Right ventricle myocardium superior (tissue), 1 donor: ENCODE data around the gene PLEKHH1. TPM values are rescaled to one million over a fixed set of nuclear protein-coding genes. Genes with fewer than 3 reads are reported as not detected.

Source experiments
- ATAC-seq: fragments of 200-7000 bp; cut with Tn5 transposase; one replicate; pipeline ENCODE4 v1.9.1; 2020; ENCODE audit warnings: mild to moderate bottlenecking; ENCODE audit not compliant: poor library complexity
- DNase-seq: peaks from one replicate; pipeline ENCODE4 v3.0.0-alpha.2; 2020
- intact Hi-C: fragments of 100-400 bp; cut with DNase I; formaldehyde crosslinking; loops from one replicate; pipeline ENCODE4 v1.11.2; 2022
- total RNA-seq: library from RNA; stranded (reverse); fragmentation: NEBNext Ultra II Directional; extraction: Animal tissue kit (Norgen Biotek cat#: 25700); gene quantifications from one replicate; pipeline ENCODE4 v1.2.1, GENCODE V29; 2021
- donor health status: DM: no; HTN: yes; CAD: no; lungs with severe emphysema.

The PLEKHH1 gene
- total RNA-seq, 1 donor from 2014 or later: 4.4 TPM

DNA sequence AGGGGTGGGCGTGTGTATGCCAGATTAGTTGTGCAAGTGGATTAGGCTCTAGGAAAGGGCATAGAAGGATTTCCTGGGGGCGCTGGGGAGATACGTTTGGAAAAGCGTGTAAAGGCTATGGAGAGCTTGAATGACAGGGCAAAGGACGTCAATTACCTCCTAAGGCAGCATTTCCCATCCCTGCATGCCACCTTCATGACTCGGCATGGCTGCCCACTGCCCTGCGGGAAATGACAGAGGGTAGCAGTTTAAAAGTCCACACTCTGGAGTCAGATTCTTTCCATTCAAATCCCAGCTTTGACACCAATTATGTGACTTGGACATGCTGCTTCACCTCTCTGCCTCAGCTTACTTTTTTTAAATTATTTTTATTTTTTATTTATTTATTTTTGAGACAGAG is 29.8 kb upstream of the PLEKHH1 start:
- ATAC-seq (no peak), DNase-seq (no peak)
- intact Hi-C loops: no loop called here

- no peak for DNase-seq
- ATAC-seq: no peak
- intact Hi-C loops: no loop called here
These were observed 27.8 kb upstream of the PLEKHH1 start for GRCh38 chr14:67505254-67505653.

DNA sequence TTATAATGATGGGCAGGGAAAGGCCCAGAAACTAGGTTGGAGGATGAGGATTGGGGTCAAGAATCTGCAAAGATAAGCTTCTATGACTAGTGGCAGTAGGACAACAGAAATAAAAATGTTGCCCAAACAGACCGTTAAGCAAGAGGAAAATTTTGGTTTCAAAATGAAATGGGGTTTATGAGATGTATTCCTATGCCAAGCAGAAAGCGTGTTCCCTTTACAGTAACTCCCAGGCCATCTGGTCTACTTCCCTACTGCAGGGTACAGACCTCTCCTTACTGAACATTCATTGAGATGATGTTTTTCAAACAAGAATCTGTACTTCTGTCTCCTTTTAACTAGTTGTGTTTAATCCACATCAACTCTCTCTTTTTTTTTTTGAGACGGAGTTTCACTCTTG is 24.1 kb upstream of the PLEKHH1 start:
- intact Hi-C loops: no loop called here
- DNase-seq (no peak), ATAC-seq (no peak)

- no peak for DNase-seq
- no peak for ATAC-seq
- intact Hi-C loops: no loop called here
These were observed 23.0 kb upstream of the PLEKHH1 start for GRCh38 chr14:67510121-67510520.

DNA sequence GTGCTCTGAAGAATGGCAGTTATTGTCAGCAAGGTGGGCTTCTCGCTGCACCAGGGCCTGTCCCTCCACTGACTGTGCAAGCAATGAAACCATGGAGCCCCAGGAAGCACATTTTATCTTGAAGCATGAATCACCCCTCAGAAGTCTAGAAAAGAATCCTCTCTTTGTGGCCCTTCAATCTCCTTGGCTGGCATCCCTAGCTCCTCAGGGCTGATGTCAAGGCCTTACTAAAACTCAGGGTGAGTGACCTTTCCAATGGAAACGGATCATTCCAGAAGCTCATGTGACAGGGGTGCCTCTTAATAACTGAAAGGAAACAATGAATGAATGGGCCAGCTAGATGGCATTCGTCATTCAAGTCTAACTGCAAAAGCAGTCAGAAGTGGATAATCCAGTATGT is 22.3 kb upstream of the PLEKHH1 start:
- ATAC-seq: no peak
- DNase-seq: no peak
- intact Hi-C loops: no loop called here

- ATAC-seq (no peak), DNase-seq (no peak)
- intact Hi-C loops: no loop called here
These were observed 20.4 kb upstream of the PLEKHH1 start for GRCh38 chr14:67512463-67513310.

DNA sequence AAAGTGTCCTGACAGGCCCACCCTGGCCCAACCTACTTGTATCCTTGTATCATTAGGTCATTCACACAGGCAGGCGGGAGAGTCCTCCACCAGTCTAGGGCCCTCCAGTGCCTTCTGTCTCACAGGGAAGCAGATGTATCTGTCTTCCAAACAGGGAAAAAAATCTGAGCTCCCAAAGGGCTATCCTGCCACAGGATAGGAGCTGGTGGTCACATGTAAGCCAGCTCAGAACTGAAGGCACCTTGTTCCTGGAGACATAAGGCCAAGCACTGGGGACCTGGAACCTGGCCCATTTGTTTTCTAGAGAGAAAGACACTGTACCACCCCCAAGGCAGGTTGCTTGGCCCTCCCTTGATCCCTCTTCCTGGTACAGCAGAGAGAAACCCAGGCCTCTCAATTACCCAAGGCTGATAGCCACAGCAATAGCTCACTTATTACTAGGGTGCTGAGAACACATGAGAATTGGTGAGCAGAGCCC is 19.4 kb upstream of the PLEKHH1 start:
- DNase-seq (no peak), ATAC-seq (no peak)
- intact Hi-C loops: no loop called here

DNA sequence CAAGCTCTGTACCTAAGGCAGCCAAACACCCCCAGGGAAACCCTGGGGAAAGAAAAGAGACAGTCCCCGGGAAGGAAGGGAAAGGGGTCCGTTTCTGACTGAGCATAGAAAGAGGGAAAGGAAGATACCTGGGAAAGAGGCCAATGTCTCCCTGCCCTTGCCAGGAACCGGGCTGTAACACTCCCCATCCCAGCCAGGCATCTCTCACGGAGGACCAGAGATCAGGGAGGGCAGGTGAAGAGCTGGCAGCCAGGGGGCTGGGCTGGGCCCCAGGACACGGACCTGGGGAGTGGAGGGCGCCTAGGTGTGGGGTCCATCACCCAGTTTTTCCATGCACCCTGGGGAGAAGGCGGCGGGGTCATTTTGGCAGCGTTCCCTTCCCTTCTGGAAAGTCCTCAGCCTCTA is 18.9 kb upstream of the PLEKHH1 start:
- peak; percentile 47 for ATAC-seq
- DNase-seq: no peak

DNA sequence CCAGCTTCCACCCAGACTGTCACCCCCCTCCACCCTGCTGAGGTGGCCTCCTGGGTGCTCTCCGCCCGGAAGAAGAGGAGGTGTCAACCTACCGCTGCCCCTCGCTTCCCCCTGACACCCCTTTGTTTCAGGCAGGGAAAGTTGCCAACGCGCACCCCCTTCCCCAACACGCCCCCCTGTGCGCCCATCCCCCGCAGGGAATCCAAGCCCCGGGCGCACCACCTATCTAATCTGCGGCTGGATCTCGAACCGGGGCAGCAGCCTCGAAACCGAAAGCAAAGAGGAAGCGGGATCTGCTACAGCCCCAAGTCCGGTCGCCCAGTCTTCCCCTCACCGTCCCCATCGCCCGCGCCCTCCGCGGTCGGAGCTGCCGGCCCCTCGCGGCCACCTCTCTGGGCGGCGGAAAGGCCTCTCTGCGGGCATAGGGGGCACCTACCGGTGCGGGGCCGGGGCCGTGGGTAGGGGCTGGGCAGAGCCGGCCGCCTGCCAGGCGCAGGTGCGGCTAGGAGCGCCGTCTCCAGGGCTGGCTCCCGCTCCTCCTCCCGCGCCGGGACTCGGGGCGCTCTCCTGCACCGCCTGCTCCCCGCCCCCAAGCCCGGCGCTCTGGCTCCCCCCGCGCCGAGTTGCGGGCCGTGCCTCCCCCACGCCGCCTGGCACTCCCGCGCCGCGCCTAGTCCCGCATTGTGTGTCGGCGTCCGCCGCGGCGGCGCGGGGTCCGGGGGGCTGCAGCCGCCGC is 18.3 kb upstream of the PLEKHH1 start:
- intact Hi-C loops: no loop called here
- DNase-seq: peak; percentile 52
- peak; percentile 59 for ATAC-seq

More for the DNA sequence above, 18.9 kb upstream of the PLEKHH1 start:
- intact Hi-C loops: no loop called here

- DNase-seq (peak; percentile 55), ATAC-seq (peak; percentile 12)
- intact Hi-C loops: no loop called here
These were observed 17.6 kb upstream of the PLEKHH1 start for GRCh38 chr14:67515386-67516079.

- ATAC-seq: no peak
- no peak for DNase-seq
- intact Hi-C loops: no loop called here
These were observed 16.4 kb upstream of the PLEKHH1 start for GRCh38 chr14:67516676-67517075.

GRCh38 chr14:67517083-67517482 is 16.0 kb upstream of the PLEKHH1 start:
- ATAC-seq (peak; percentile 84), DNase-seq (peak; percentile 60)
- intact Hi-C loops: no loop called here

DNA sequence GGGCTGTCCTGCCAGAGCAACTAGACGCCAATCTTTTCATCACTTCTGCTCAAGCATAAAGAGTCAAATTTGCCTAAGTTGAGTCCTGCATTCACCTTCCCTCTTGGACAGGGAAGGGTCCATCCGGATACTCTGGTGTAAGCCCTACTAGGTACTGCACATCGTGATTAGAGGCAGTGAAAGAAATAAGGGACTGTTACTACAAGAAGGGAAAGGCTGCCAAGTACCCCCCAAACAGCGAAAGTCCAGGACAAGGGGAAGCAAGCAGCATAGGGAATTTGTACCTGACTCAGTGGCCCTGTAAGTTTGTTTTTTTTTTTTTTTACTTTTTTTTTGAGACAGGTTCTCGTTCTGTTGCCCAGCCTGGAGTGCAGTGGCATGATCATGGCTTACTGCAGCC is 13.7 kb upstream of the PLEKHH1 start:
- intact Hi-C loops: no loop called here
- DNase-seq (no peak), ATAC-seq (no peak)

DNA sequence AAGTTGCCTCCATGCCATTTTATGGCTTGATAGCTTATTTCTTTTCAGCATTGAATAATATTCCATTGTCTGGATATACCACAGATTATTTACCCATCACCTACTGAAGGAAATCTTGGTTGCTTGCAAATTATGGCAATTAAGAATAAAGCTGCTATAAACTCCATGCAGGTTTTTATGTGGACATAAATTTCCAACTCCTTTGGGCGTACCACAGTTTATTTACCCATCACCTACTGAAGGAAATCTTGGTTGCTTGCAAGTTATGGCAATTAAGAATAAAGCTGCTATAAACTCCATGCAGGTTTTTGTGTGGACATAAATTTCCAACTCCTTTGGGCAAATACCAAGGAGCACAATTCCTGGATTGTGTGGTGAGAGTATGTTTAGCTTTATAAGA is 12.6 kb upstream of the PLEKHH1 start:
- DNase-seq (no peak), ATAC-seq (no peak)
- intact Hi-C loops: no loop called here

DNA sequence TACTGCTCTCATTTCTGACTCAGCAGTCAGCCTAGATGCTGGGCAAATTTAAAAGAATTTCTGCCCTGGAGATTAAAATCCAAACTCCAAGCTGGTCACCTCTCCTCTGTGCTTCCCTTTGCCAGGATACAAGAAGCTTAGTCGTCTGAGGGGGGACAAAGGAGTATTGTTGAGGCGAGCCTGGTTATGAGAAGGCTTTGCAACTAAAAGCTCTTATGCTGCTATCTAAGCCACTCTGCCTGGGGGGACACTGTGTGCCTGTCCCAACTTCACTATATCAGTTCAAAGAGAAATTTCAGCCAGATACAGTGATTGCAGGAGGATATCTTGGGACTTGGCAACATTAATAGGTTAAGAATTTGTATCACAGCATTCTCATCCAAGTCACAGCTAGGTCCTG is 10.8 kb upstream of the PLEKHH1 start:
- intact Hi-C loops: no loop called here
- ATAC-seq (peak; percentile 36), DNase-seq (no peak)

GRCh38 chr14:67523764-67524633 is 9.1 kb upstream of the PLEKHH1 start:
- intact Hi-C loops: no loop called here
- DNase-seq (no peak), ATAC-seq (no peak)

DNA sequence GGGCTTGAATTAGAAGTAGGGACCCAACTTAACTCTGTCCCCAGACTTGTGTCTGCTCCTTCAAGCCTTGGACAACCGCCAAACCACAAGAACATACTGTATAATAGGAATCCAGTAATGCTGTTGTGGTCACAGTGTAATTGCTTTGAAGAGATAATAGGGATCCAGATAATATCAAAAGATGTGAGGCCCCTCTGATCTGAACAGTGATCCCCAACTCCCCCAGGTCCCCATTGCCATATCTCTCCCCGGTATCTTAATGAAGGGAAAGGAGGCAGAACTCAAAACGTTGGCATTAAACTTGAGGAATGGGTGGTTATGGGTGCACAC is 8.5 kb upstream of the PLEKHH1 start:
- ATAC-seq: no peak
- intact Hi-C loops: no loop called here

DNA sequence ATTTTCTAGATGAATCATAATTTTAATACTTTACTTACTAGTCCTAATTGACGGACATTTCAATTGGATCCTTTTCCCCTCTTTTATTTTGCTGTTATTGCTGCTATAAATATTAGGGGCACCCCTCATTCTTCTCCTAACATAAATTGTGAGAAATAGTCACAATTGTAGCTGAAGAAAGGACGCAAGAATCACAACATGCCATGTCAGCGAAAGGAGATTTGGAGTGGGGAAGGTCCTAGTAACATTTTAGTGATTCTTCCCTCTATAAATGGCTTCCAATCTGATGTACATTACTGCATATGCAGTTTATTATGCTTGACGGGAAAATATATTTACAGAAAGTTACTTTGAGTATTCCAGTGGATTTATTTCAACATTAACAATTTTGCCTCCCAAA is 7.7 kb upstream of the PLEKHH1 start:
- intact Hi-C loops: no loop called here
- no peak for DNase-seq
- no peak for ATAC-seq

More for the DNA sequence above, 8.5 kb upstream of the PLEKHH1 start:
- DNase-seq: no peak

DNA sequence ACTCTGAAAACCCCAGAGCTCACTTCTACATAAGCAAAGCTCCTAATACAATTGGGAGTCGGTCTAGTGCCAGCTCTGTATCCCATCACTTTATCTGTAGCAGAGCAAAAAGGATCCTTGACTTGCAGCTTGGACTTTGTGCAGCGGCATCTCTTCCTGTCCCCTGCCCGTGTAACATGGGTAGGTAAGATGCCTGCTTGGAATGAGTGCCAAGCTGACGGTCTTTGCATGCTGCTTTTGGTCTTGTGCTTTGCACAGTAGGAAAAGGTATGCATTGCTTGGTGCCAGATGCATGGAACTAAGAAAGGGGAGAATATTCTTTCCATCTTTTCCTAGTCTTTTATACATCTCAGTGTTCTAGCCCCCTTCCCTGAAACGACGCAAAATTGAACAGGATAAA is 6.9 kb upstream of the PLEKHH1 start:
- intact Hi-C loops: no loop called here

More for the DNA sequence above, 6.9 kb upstream of the PLEKHH1 start:
- no peak for DNase-seq
- no peak for ATAC-seq
